HEK293 (cell line): ENCODE results near the gene CAGE1.

Experiments used
- CTCF ChIP-seq: fragments of 450-650 bp; formaldehyde crosslinking; IDR thresholded peaks from 2 replicates; pipeline ENCODE4 v1.5.1; 2016; ENCODE audit warnings: missing biosample characterization, missing genetic modification characterization
- PRDM4 ChIP-seq: fragments of 450-650 bp; formaldehyde crosslinking; IDR thresholded peaks from 2 replicates; pipeline ENCODE4 v1.5.1; 2017; ENCODE audit warnings: missing biosample characterization, missing genetic modification characterization

DNA sequence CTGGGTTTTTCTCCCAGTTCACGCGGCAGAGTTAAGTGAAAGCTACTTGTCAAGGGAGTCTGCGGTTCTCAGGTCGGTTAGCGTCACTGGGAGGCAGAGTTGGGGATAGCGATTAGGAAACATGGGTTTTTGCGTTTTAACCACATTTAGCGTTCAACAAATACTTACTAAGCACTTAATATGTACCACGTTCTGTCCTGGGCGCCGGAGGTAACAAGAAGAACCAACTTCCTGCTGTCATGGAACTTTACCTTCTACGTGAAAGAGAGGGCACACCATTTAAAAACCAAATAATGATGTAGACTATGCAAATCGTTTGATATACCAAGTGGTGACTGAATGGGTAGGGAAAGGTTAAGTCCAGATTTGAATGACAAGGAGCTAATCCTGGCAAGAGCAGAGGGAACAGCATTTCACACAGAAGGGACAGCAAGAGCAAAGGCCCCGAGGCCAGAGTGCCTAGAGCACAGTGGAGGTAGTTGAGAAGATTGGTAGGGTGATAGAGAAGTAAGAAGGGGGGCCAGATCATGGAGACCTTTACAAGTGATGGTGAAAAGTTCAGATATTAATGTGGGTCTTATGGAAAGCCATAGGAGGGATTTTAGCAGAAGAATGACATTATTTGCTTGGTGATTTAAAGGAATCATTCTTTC, 810 bp upstream of the CAGE1 start:
- TF ChIP-seq PRDM4 (tag by site-specific recombination) (no peak), CTCF (no peak)
